ENCODE measurements around the gene CLIP3. TPM values are rescaled to one million over a fixed set of nuclear protein-coding genes. Genes with fewer than 3 reads are reported as not detected.

The CLIP3 gene
- total RNA-seq, 2 donors from 2014 or later: 0.66 to 0.96 TPM

- ATAC-seq (no peak), DNase-seq (ENCODE audit: low spot score in 2 of 2) (no peak)
- no peaks in the 10 kb centered on the region for H3K36me3 Mint-ChIP-seq
Measured at GRCh38 chr19:35966771-35967170, 65.9 kb downstream of the CLIP3 start.

More at GRCh38 chr19:35966771-35967170, 65.9 kb downstream of the CLIP3 start:
- no peaks in the 10 kb centered on the region for H3K9me3 Mint-ChIP-seq
- no peak overlapping the region for H3K27ac Mint-ChIP-seq

Other genes starting within 250 kb of the CLIP3 start
- gene PRODH2, start 220.0 kb downstream of the CLIP3 start, total RNA-seq: not detected
- gene NPHS1, start 180.4 kb downstream of the CLIP3 start, total RNA-seq: under 1 TPM in 1 of 2 donors, not detected in 1; 0.10 TPM
- gene KIRREL2, start 176.0 kb downstream of the CLIP3 start, total RNA-seq: 1 to 10 TPM; 1.2 to 3.3 TPM
- 1 to 10 TPM; 2.9 to 9.3 TPM for gene APLP1, start 164.3 kb downstream of the CLIP3 start, total RNA-seq
- gene NFKBID, start 132.3 kb downstream of the CLIP3 start, total RNA-seq: 100 to 1,000 TPM in 1 of 2 donors, 10 to 100 TPM in 1; 58.9 to 144 TPM
- gene HCST, start 130.3 kb downstream of the CLIP3 start, total RNA-seq: 10 to 100 TPM; 40.0 to 48.5 TPM
- gene TYROBP, start 124.6 kb downstream of the CLIP3 start, total RNA-seq: under 1 TPM in 1 of 2 donors, not detected in 1; 0.75 TPM
- gene LRFN3, start 96.5 kb downstream of the CLIP3 start, total RNA-seq: 10 to 100 TPM in 1 of 2 donors, 1 to 10 TPM in 1; 6.4 to 10.1 TPM
- gene SDHAF1, start 37.7 kb downstream of the CLIP3 start, total RNA-seq: 10 to 100 TPM; 23.0 to 24.7 TPM
- gene SYNE4, start 24.1 kb downstream of the CLIP3 start, total RNA-seq: 1 to 10 TPM; 1.8 to 2.6 TPM
- gene ALKBH6, start 18.7 kb downstream of the CLIP3 start, total RNA-seq: 10 to 100 TPM; 50.4 to 74.0 TPM
- 1 to 10 TPM; 3.5 to 4.1 TPM for gene THAP8, start 21.4 kb upstream of the CLIP3 start, total RNA-seq
- 10 to 100 TPM; 17.5 to 84.0 TPM for gene WDR62, start 22.0 kb upstream of the CLIP3 start, total RNA-seq
- not detected for gene OVOL3, start 78.3 kb upstream of the CLIP3 start, total RNA-seq
- 10 to 100 TPM; 39.1 to 66.3 TPM for gene POLR2I, start 82.0 kb upstream of the CLIP3 start, total RNA-seq
- 100 to 1,000 TPM in 1 of 2 donors, 10 to 100 TPM in 1; 94.4 to 107 TPM for gene TBCB, start 82.6 kb upstream of the CLIP3 start, total RNA-seq
- gene CAPNS1, start 107.2 kb upstream of the CLIP3 start, total RNA-seq: 100 to 1,000 TPM; 234 to 377 TPM
- not detected for gene COX7A1, start 119.6 kb upstream of the CLIP3 start, total RNA-seq
- gene ZNF565, start 181.8 kb upstream of the CLIP3 start, total RNA-seq: 1 to 10 TPM; 2.6 to 6.4 TPM
- 10 to 100 TPM; 64.1 to 90.3 TPM for gene ZNF146, start 182.2 kb upstream of the CLIP3 start, total RNA-seq